Measurements from ENCODE around the gene SP9. TPM values are rescaled to one million over a fixed set of nuclear protein-coding genes. Genes with fewer than 3 reads are reported as not detected.

The SP9 gene
- total and polyA plus RNA-seq, 10 of the 15 experiments (the other 5 are each of a cell fraction or from before 2014, with no cell fraction given): not detected

DNA sequence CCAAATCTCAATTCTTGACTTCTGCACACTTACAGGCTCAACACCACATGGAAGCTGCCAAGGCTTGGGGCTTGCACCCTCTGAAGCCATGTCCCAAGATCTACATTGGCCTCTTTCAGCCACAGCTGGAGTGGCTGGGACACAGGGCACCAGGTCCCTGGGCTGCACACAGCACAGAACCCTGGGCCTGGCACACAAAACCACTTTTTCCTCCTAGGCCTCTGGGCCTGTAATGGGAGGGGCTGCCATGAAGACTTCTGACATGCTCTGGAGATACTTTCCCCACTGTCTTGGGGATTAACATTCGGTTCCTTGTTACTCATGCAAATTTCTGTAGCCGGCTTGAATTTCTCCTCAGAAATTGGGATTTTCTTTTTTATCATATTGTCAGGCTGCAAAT, 29.9 kb downstream of the SP9 start (continued):
- TF ChIP-seq, protein P1, sequence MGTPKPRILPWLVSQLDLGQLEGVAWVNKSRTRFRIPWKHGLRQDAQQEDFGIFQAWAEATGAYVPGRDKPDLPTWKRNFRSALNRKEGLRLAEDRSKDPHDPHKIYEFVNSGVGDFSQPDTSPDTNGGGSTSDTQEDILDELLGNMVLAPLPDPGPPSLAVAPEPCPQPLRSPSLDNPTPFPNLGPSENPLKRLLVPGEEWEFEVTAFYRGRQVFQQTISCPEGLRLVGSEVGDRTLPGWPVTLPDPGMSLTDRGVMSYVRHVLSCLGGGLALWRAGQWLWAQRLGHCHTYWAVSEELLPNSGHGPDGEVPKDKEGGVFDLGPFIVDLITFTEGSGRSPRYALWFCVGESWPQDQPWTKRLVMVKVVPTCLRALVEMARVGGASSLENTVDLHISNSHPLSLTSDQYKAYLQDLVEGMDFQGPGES (IDR thresholded peaks at IDR 0.05): no peak
- TF ChIP-seq GABPA (IDR thresholded peaks at IDR 0.05; ENCODE audit: low read depth) (no peak), IRF4 (IDR thresholded peaks at IDR 0.05; ENCODE audit: low read depth, low read length) (no peak), NR2F1 (conservative IDR thresholded peaks at IDR 0.05) (no peak), EED (IDR thresholded peaks at IDR 0.05; ENCODE audit: low read depth) (no peak), STAT3 (IDR thresholded peaks at IDR 0.05; ENCODE audit: low read depth, low read length) (no peak), EGR1 (IDR thresholded peaks at IDR 0.05; ENCODE audit: borderline replicate concordance in 1 of 2, low read depth in 2 of 2, low read length in 2 of 2) (no peak)
- TF ChIP-seq, protein P2, sequence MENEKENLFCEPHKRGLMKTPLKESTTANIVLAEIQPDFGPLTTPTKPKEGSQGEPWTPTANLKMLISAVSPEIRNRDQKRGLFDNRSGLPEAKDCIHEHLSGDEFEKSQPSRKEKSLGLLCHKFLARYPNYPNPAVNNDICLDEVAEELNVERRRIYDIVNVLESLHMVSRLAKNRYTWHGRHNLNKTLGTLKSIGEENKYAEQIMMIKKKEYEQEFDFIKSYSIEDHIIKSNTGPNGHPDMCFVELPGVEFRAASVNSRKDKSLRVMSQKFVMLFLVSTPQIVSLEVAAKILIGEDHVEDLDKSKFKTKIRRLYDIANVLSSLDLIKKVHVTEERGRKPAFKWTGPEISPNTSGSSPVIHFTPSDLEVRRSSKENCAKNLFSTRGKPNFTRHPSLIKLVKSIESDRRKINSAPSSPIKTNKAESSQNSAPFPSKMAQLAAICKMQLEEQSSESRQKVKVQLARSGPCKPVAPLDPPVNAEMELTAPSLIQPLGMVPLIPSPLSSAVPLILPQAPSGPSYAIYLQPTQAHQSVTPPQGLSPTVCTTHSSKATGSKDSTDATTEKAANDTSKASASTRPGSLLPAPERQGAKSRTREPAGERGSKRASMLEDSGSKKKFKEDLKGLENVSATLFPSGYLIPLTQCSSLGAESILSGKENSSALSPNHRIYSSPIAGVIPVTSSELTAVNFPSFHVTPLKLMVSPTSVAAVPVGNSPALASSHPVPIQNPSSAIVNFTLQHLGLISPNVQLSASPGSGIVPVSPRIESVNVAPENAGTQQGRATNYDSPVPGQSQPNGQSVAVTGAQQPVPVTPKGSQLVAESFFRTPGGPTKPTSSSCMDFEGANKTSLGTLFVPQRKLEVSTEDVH (IDR thresholded peaks at IDR 0.05; ENCODE audit: low read depth, partially characterized antibody): no peak

DNA sequence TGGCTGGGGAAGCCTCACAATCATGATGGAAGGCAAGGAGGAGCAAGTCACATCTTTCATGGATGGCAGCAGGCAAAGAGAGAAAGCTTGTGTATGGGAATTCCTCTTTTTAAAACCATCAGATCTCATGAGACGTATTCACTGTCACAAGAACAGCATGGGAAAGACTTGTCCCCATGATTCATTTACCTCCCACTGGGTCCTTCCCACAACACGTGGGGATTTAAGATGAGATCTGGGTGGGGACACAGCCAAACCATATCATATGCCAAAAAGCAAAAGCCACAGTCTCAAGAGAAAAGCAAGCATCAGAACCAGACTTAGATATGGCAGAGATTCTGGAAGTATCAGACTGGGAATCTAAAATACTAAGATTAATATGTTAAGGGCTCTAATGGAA, 30.8 kb downstream of the SP9 start:
- Histone ChIP-seq H3K9me3 (replicated peaks; ENCODE audit: control insufficient read depth, insufficient read depth, low read length) (peaks cover 6% of the 10 kb centered on the region; the same call in 1 of the 3 replicates), H2AFZ (ENCODE audit: control insufficient read depth, low read depth, low read length) (no peak overlapping the region), H3K27me3 (replicated peaks in 1 of 2; ENCODE audit: control insufficient read depth in 2 of 2, insufficient read depth in 2 of 2, low read length in 1 of 2) (no peaks in the 10 kb centered on the region), H3K9ac (ENCODE audit: control insufficient read depth, insufficient read depth, low read length) (no peak overlapping the region), H3K27ac (ENCODE audit: control insufficient read depth, insufficient read depth) (no peak overlapping the region), H3K4me1 (ENCODE audit: control insufficient read depth, insufficient read depth, low read length) (no peaks in the 10 kb centered on the region), H3K4me3 (no peak overlapping the region), H3K36me3 (ENCODE audit: control insufficient read depth in 2 of 2, insufficient read depth in 2 of 2, low read length in 1 of 2) (peaks cover 1 to 6% of the 10 kb centered on the region in 2 experiments; a peak in 3 of 4 replicates), H4K20me1 (ENCODE audit: control insufficient read depth, insufficient read depth) (no peaks in the 10 kb centered on the region), H3K4me2 (ENCODE audit: control insufficient read depth, insufficient read depth) (no peak overlapping the region), H3K79me2 (ENCODE audit: control insufficient read depth, insufficient read depth, low read length) (no peaks in the 10 kb centered on the region)
- no TSS peak for BruUV-seq (replicated peaks)
- TF ChIP-seq KAT2A (conservative IDR thresholded peaks at IDR 0.05; ENCODE audit: control insufficient read depth, low read depth, low read length): no peak
- TF ChIP-seq JUNB (IDR thresholded peaks at IDR 0.05): no peak
- no peak for TF ChIP-seq POLR2A (IDR thresholded peaks at IDR 0.05; ENCODE audit: low read depth, low read length)
- TF ChIP-seq ZNF24 (IDR thresholded peaks at IDR 0.05): no peak
- TF ChIP-seq RFX5 (IDR thresholded peaks at IDR 0.05; ENCODE audit: low read depth, low read length): no peak
- no peak for TF ChIP-seq ZSCAN29 (IDR thresholded peaks at IDR 0.05)
- no peak for TF ChIP-seq HDAC2 (IDR thresholded peaks at IDR 0.05)
- TF ChIP-seq, protein P3, sequence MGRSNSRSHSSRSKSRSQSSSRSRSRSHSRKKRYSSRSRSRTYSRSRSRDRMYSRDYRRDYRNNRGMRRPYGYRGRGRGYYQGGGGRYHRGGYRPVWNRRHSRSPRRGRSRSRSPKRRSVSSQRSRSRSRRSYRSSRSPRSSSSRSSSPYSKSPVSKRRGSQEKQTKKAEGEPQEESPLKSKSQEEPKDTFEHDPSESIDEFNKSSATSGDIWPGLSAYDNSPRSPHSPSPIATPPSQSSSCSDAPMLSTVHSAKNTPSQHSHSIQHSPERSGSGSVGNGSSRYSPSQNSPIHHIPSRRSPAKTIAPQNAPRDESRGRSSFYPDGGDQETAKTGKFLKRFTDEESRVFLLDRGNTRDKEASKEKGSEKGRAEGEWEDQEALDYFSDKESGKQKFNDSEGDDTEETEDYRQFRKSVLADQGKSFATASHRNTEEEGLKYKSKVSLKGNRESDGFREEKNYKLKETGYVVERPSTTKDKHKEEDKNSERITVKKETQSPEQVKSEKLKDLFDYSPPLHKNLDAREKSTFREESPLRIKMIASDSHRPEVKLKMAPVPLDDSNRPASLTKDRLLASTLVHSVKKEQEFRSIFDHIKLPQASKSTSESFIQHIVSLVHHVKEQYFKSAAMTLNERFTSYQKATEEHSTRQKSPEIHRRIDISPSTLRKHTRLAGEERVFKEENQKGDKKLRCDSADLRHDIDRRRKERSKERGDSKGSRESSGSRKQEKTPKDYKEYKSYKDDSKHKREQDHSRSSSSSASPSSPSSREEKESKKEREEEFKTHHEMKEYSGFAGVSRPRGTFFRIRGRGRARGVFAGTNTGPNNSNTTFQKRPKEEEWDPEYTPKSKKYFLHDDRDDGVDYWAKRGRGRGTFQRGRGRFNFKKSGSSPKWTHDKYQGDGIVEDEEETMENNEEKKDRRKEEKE (IDR thresholded peaks at IDR 0.05): no peak
- no peak for TF ChIP-seq IKZF1 (conservative IDR thresholded peaks at IDR 0.05)
- WGBS (ENCODE audit: insufficient coverage, insufficient replicate concordance, low lambda C conversion rate, missing lambda C conversion rate): 92% methylated on average over 2 of the region's 2 CpGs
- RAD21 ChIA-PET (ENCODE audit: unreplicated experiment): no interaction called here
- POLR2A ChIA-PET: no interaction called here
- ATAC-seq (no peak), FAIRE-seq (no peak), DNase-seq (ENCODE audit: low read depth, low spot score) (no peak)
- CTCF ChIA-PET: interaction anchor here (0.6 kb wide), 1 partner anchor 162 kb away, joined by 4 read pairs; no protein-coding TSS in a partner anchor
- SMC1A ChIA-PET (ENCODE audit: uncharacterized antibody, unreplicated experiment): no interaction called here
- in situ Hi-C loops (cut with MboI): no loop called here
- intact Hi-C loops (cut with micrococcal nuclease; ENCODE audit: unreplicated experiment): no loop called here

All from GM12878 (cell line).